Stomach (tissue), 4 donors: ENCODE measurements around the gene MAST2.

ENCODE experiments used
- CTCF ChIP-seq, 7 experiments: fragments of 450-650 bp in 4 of 7; fragments of 200-600 bp in 3 of 7; sonication (generic) in 3 of 7; IDR thresholded peaks; one replicate each; pipeline ENCODE4 v1.5.1; 2016 to 2019; ENCODE audit warnings: antibody characterized with exemption in 7 of 7, control low read depth in 2 of 7, mild to moderate bottlenecking in 1 of 7
- EP300 ChIP-seq: sonication (generic); formaldehyde crosslinking; IDR thresholded peaks from one replicate; pipeline ENCODE4 v1.6.1; 2017; ENCODE audit warnings: antibody characterized with exemption
- POLR2AphosphoS5 ChIP-seq, 3 donors: sonication (generic); formaldehyde crosslinking; IDR thresholded peaks; one replicate each; pipeline ENCODE4 v1.6.1; 2016; ENCODE audit warnings: antibody characterized with exemption in 3 of 3

GRCh38 chr1:45969866-45970265 lies 166.5 kb downstream of the MAST2 start:
- no peak for TF ChIP-seq POLR2AphosphoS5 (IDR thresholded peaks at IDR 0.05)
- no peak for TF ChIP-seq EP300
- TF ChIP-seq CTCF (IDR thresholded peaks at IDR 0.05), result no peak
